Measurements from ENCODE around the gene DCP1B. TPM values are rescaled to one million over a fixed set of nuclear protein-coding genes. Genes with fewer than 3 reads are reported as not detected.

The DCP1B gene
- total RNA-seq: 14.8 and 14.9 TPM in 2 replicates

DNA sequence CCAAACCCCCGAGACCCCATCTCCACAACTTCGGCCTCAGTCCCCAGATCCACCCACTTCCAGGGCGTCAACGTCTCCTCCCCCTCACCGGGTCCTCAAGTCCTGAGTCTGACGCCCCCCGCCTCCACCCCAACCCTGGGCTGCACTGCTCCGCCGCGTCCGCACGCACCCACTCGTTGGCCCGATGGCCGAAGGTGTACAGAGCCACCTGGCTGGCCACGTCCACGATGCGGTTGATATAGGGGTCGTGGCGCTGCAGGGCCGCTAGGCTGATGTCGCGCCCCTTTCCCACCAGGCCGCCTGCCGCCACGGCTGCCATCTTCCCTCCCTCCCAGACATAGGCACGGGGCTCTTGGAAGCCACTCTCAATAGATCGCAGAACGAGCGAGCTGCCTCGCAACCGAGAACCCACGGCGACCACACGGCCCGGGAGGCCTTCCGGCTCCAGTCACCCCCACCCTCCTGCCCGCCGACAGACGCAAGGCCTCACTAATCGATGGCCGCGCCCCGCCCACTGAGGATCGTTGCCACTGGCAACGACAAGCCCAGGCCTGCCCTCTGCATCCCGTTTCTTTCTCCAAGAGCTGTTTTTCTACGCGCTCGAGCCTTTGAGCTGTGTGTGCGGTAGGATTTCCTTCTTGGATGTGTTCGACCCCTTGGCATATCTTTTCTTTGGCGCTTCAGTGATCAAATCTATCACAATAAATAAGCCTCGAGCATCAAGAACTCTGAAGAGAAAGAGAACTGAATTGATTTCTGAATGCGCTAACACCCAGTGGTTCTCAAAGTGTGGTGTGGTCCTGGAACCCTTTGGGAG is at the start of gene DCP1B:
TSS of gene DCP1B (minus strand) at position 345 of the 817 bp plus-strand sequence. CDS start at position 319, 26 bp downstream.

DNA sequence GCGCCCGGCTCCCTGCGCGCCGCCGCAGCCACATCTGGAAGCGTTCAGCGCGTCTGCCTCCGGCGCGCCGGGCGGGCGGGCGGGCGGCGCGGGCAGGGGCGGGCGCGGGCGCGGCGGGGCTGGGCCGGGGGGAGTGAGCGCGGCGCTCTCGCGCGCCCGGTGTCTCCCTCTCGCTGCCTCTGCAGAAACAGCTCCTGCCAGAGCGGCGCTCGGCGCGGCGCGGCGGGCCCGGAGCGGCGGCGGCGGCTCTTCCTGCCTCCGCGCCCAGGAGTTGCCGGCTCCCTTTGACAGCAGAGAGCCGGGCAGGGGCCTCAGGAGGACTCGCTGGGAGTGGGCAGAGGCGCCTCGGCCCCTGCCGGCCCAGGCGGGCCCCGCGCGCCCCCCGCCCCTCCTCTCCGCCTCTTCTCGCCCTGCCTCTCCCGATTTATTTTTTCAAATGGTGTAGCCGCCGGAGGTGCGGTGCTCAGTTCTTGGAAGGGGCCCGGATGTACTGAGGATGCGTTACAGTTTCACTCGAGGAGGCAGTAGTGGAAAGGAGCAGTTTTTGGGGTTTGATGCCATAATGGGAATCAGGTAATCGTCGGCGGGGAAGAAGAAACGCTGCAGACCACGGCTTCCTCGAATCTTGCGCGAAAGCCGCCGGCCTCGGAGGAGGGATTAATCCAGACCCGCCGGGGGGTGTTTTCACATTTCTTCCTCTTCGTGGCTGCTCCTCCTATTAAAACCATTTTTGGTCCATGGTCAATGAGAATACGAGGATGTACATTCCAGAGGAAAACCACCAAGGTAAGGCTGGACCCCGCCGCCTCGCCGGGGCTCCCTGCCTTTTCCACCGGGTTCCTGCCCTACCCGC is 48.8 kb upstream of the DCP1B start, which contains the start of gene CACNA1C:
TSS of gene CACNA1C (plus strand) at position 162 of the 853 bp plus-strand sequence. CDS start at position 738, 576 bp downstream.

DNA sequence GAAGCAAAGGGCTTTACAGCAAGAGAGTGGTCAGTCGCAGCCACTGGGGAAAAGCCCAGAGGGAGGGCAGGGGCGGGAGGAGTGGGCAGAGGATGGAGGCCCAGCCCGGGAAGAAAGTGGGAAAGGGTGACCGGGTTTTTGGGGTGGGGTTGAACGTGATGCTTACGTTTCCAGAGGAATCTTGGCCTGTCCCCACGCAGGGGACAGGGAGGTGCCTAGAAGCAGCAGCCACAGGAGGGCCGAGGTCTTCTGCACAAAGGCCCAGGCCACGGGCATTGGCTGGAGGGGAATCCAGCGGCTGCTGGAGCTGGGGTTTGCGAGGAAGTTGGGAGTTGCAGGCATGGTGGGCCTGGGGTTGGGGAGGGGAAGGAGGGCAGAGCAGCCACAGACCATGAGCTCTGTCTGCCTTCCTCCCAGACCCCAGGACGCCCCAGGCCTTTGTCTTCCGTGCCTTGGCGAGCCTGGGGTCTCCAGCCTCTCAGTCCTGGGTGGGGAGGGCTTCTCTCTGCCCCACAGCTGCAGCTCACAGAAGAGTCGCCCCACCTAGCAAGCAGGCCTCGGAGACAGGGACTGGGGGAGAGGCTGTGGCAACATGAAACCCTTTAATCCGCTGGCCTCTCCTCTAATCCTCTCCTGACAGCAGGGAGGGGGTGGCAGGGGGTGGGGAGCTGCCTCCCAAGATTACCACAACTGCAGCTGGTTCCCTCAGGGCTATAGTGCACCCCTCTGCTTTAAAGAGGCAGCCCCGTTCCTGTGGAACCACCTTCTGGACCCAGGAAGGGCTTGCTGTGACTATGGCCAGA is 86.0 kb downstream of the DCP1B start, which contains the start of gene CACNA2D4:
TSS of gene CACNA2D4 (minus strand) at position 572 of the 803 bp plus-strand sequence. CDS start at position 393, 179 bp downstream.

Other genes with a start within 250 kb of the DCP1B start
- not detected in 2 replicates for gene LRTM2, start 183.9 kb downstream of the DCP1B start, total RNA-seq
- gene CACNA2D4, start 85.8 kb downstream of the DCP1B start, total RNA-seq: not detected in 2 replicates
- 0.05 and 0.20 TPM in 2 replicates for gene CACNA1C, start 48.5 kb upstream of the DCP1B start, total RNA-seq

Data from mammary microvascular endothelial cell (primary cell).